Eye (tissue), 1 donor: Measurements from ENCODE around the gene RBM26.
A peak's percentile ranks its signal among the peaks of the same experiment; 100 is the strongest.

Experiments used
- DNase-seq: peaks from one replicate; pipeline ENCODE4 v3.0.0-alpha.2; 2015

Gene RBM26

GRCh38 chr13:79405831-79406596 lies at the start of gene RBM26:
Gene RBM26, minus strand, starts transcription at chr13:79406255. Its CDS starts 481 bp downstream, at chr13:79405774.
- peak; percentile 99 for DNase-seq

GRCh38 chr13:79455331-79455730 lies 49.3 kb upstream of the RBM26 start:
- DNase-seq: no peak

GRCh38 chr13:79452239-79452913 lies 46.3 kb upstream of the RBM26 start:
- no peak for DNase-seq

GRCh38 chr13:79451500-79451962 lies 45.5 kb upstream of the RBM26 start:
- DNase-seq: peak; percentile 8

- DNase-seq: no peak
Measured at GRCh38 chr13:79450110-79450509, 44.1 kb upstream of the RBM26 start.

GRCh38 chr13:79448413-79448812 lies 42.4 kb upstream of the RBM26 start:
- no peak for DNase-seq

- no peak for DNase-seq
Measured at GRCh38 chr13:79447741-79448140, 41.7 kb upstream of the RBM26 start.

GRCh38 chr13:79447141-79447540 lies 41.1 kb upstream of the RBM26 start:
- DNase-seq: peak; percentile 19

- DNase-seq: no peak
Measured at GRCh38 chr13:79445968-79446645, 40.1 kb upstream of the RBM26 start.

GRCh38 chr13:79442706-79443105 lies 36.7 kb upstream of the RBM26 start:
- no peak for DNase-seq

- DNase-seq: no peak
Measured at GRCh38 chr13:79442221-79442620, 36.2 kb upstream of the RBM26 start.

- DNase-seq: no peak
Measured at GRCh38 chr13:79440958-79441528, 35.0 kb upstream of the RBM26 start.

GRCh38 chr13:79439275-79439674 lies 33.2 kb upstream of the RBM26 start:
- no peak for DNase-seq

GRCh38 chr13:79435561-79435990 lies 29.5 kb upstream of the RBM26 start:
- DNase-seq: no peak

GRCh38 chr13:79434556-79434955 lies 28.5 kb upstream of the RBM26 start:
- DNase-seq: no peak

GRCh38 chr13:79432992-79433391 lies 26.9 kb upstream of the RBM26 start:
- DNase-seq: no peak

- DNase-seq: no peak
Measured at GRCh38 chr13:79432086-79432485, 26.0 kb upstream of the RBM26 start.

- no peak for DNase-seq
Measured at GRCh38 chr13:79429309-79429708, 23.3 kb upstream of the RBM26 start.

GRCh38 chr13:79427883-79428282 lies 21.8 kb upstream of the RBM26 start:
- DNase-seq: no peak

- no peak for DNase-seq
Measured at GRCh38 chr13:79427265-79427664, 21.2 kb upstream of the RBM26 start.

- peak; percentile 67 for DNase-seq
Measured at GRCh38 chr13:79423801-79424642, 18.0 kb upstream of the RBM26 start.

GRCh38 chr13:79423340-79423739 lies 17.3 kb upstream of the RBM26 start:
- DNase-seq: no peak
